Fibroblast of lung (primary cell): ENCODE measurements around the gene RPL36A. TPM values are rescaled to one million over a fixed set of nuclear protein-coding genes. Genes with fewer than 3 reads are reported as not detected.
A peak's percentile ranks its signal among the peaks of the same experiment; 100 is the strongest.

Source experiments
- DNase-seq, 2 donors: peaks; one replicate each; pipeline versions ENCODE4 v3.0.0 to v3.0.0-alpha.2; 2010; ENCODE audit warnings: low read depth in 2 of 2
- H2AFZ ChIP-seq: 2 replicates; pipeline ENCODE4 v1.5.1; 2012; ENCODE audit warnings: low read length, control low read depth, inconsistent platforms
- H3K27ac ChIP-seq: 2 replicates; pipeline ENCODE4 v1.5.1; 2011; ENCODE audit warnings: low read length, control low read depth; ENCODE audit not compliant: insufficient read depth
- H3K27me3 ChIP-seq: 2 replicates; pipeline ENCODE4 v1.5.1; 2011; ENCODE audit warnings: mild to moderate bottlenecking, low read length; ENCODE audit not compliant: control insufficient read depth, insufficient read depth
- H3K36me3 ChIP-seq: 2 replicates; pipeline ENCODE4 v1.5.1; 2011; ENCODE audit warnings: low read length; ENCODE audit not compliant: control insufficient read depth, insufficient read depth
- H3K4me1 ChIP-seq: 2 replicates; pipeline ENCODE4 v1.5.1; 2011; ENCODE audit warnings: low read length; ENCODE audit not compliant: control insufficient read depth, insufficient read depth; ENCODE audit errors: extremely low read depth
- H3K4me2 ChIP-seq: 2 replicates; pipeline ENCODE4 v1.5.1; 2011; ENCODE audit warnings: low read length, control low read depth; ENCODE audit not compliant: insufficient read depth; ENCODE audit errors: extremely low read depth
- H3K4me3 ChIP-seq, 4 experiments: fragments of 200-600 bp in 1 of 4; sonication (generic) in 1 of 4; replicated peaks in 1 of 4; 2 replicates each; pipeline ENCODE4 v1.5.1; 2011 to 2016; ENCODE audit warnings: low read length in 4 of 4, low read depth in 3 of 4, mild to moderate bottlenecking in 3 of 4, control low read depth in 2 of 4, inconsistent platforms in 1 of 4, mixed read lengths in 1 of 4; ENCODE audit not compliant: insufficient read depth in 1 of 4; ENCODE audit errors: control extremely low read depth in 1 of 4
- H3K79me2 ChIP-seq: 2 replicates; pipeline ENCODE4 v1.5.1; 2012; ENCODE audit warnings: mild to moderate bottlenecking, low read length, inconsistent platforms; ENCODE audit not compliant: control insufficient read depth, insufficient read depth
- H3K9ac ChIP-seq: 2 replicates; pipeline ENCODE4 v1.5.1; 2011; ENCODE audit warnings: mild to moderate bottlenecking, low read length, control low read depth; ENCODE audit not compliant: insufficient read depth
- H3K9me3 ChIP-seq: 2 replicates; pipeline ENCODE4 v1.5.1; 2012; ENCODE audit warnings: low read depth, low read length; ENCODE audit not compliant: control insufficient read depth, insufficient read depth
- H4K20me1 ChIP-seq: 2 replicates; pipeline ENCODE4 v1.5.1; 2011; ENCODE audit warnings: low read length; ENCODE audit not compliant: control insufficient read depth, insufficient read depth; ENCODE audit errors: extremely low read depth
- CTCF ChIP-seq, 2 donors: IDR thresholded peaks in 1 of 2; conservative IDR thresholded peaks in 1 of 2; 1 replicate in 1 of 2; 2 replicates in 1 of 2; pipeline ENCODE4 v1.5.1; 2011 to 2012; ENCODE audit warnings: low read length in 2 of 2, control low read depth in 1 of 2, inconsistent platforms in 1 of 2, low read depth in 1 of 2, mild to moderate bottlenecking in 1 of 2
- EZH2 ChIP-seq: IDR thresholded peaks from 2 replicates; pipeline ENCODE4 v1.5.1; 2012; ENCODE audit warnings: low read length, control low read depth, mild to moderate bottlenecking; ENCODE audit errors: missing control alignments
- polyA plus RNA-seq, 2 donors: library from polyadenylated mRNA; depleted of rRNA in 1 of 2; stranded (reverse) in 1 of 2; unstranded in 1 of 2; fragments of >200 nt; gene quantifications; 2 replicates each; pipeline ENCODE4 v1.2.1, GENCODE V29; 2011 to 2012; ENCODE audit warnings: missing spikeins in 1 of 2
- total RNA-seq: library from RNA; depleted of rRNA; stranded (reverse); fragments of >200 nt; gene quantifications from 2 replicates; pipeline ENCODE4 v1.2.1, GENCODE V29; 2014

The RPL36A gene
- total and polyA plus RNA-seq, 2 donors (not counting 1 experiment from before 2014, with no cell fraction given): 305 to 2,209 TPM

- Histone ChIP-seq H3K4me1 (no peaks in the 10 kb centered on the region), H3K79me2 (no peaks in the 10 kb centered on the region), H2AFZ (no peak overlapping the region), H3K9ac (no peak overlapping the region), H3K4me2 (no peak overlapping the region), H3K36me3 (no peaks in the 10 kb centered on the region), H3K4me3 (no peak overlapping the region), H3K27ac (no peak overlapping the region), H4K20me1 (no peaks in the 10 kb centered on the region), H3K27me3 (no peaks in the 10 kb centered on the region), H3K9me3 (no peaks in the 10 kb centered on the region)
- TF ChIP-seq EZH2 (no peak), CTCF (conservative IDR thresholded peaks at IDR 0.05 in 1 of 2, IDR thresholded peaks at IDR 0.05 in 1 of 2; ENCODE audit: low read depth in 1 of 2, low read length in 2 of 2) (peak; percentile 28 to 42)
- DNase-seq: peak in 1 of 2 donors; percentile 2
Measured at GRCh38 chrX:101357166-101357795, 33.5 kb upstream of the RPL36A start.

DNA sequence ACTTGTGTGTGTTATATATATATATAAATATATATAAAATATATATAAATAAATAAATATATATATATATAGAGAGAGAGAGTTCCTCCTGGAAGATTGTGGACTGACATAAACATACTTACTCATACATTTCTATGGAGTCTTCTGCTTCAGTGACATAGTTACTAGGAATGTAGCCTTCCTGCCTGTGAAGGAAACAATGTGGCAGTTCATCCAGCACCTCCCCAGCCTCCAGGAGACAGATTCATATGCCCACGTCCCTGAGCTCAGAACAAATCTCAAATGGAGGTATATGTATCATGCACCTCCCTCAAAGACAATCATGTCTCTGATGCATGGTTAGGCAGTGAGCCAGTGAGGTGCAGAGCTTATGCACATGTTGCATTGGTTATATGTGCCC, 30.8 kb upstream of the RPL36A start:
- Histone ChIP-seq H3K9me3 (no peaks in the 10 kb centered on the region), H3K27me3 (no peaks in the 10 kb centered on the region), H2AFZ (no peak overlapping the region), H3K36me3 (no peaks in the 10 kb centered on the region), H3K79me2 (no peaks in the 10 kb centered on the region), H3K4me3 (no peak overlapping the region), H4K20me1 (no peaks in the 10 kb centered on the region), H3K9ac (no peak overlapping the region), H3K27ac (no peak overlapping the region), H3K4me2 (no peak overlapping the region), H3K4me1 (no peaks in the 10 kb centered on the region)
- TF ChIP-seq EZH2: no peak
- TF ChIP-seq CTCF (conservative IDR thresholded peaks at IDR 0.05 in 1 of 2, IDR thresholded peaks at IDR 0.05 in 1 of 2; ENCODE audit: low read depth in 1 of 2, low read length in 2 of 2): no peak
- peak in 1 of 2 donors; percentile 8 for DNase-seq

DNA sequence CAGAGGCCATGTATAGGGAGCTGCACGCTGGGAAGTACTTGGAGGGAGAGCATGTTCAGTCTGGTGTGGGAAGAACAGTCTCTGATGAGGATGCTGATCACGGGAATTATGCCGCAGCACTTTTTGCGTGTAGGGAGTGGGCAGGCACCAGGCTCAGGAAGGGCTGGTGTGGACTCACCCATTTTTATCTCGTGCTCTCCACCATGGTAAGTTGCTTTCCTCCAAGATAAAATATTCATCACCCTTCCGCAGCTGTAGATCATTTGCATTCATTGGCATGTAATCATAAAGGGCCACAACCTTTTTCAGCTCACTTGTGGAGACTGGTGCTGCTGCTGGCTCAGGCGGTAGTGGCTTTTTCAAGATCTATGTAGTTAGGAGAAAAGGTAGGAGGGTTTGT, 30.4 kb upstream of the RPL36A start:
- no peaks in the 10 kb centered on the region for H3K9me3 ChIP-seq
- no peak overlapping the region for H2AFZ ChIP-seq
- H4K20me1 ChIP-seq: no peaks in the 10 kb centered on the region

More for the DNA sequence above, 30.4 kb upstream of the RPL36A start:
- Histone ChIP-seq H3K79me2 (no peaks in the 10 kb centered on the region), H3K9ac (no peak overlapping the region), H3K27ac (no peak overlapping the region), H3K4me3 (no peak overlapping the region), H3K27me3 (no peaks in the 10 kb centered on the region), H3K4me2 (no peak overlapping the region), H3K36me3 (no peaks in the 10 kb centered on the region), H3K4me1 (no peaks in the 10 kb centered on the region)
- DNase-seq: no peak
- TF ChIP-seq CTCF (conservative IDR thresholded peaks at IDR 0.05 in 1 of 2, IDR thresholded peaks at IDR 0.05 in 1 of 2; ENCODE audit: low read depth in 1 of 2, low read length in 2 of 2) (no peak), EZH2 (no peak)
